ENCODE results near the gene XXYLT1. TPM values are rescaled to one million over a fixed set of nuclear protein-coding genes. Genes with fewer than 3 reads are reported as not detected.

XXYLT1 gene
- total RNA-seq, 1 experiment from 2014 or later: 53.9 TPM

- POLR2A ChIA-PET (ENCODE audit: low non-redundant PET): interaction anchor here (0.6 kb wide), 1 partner anchor 78 kb away, joined by 4 read pairs; no protein-coding TSS in a partner anchor
- TF ChIP-seq EZH2 (IDR thresholded peaks at IDR 0.05; ENCODE audit: borderline replicate concordance, low read depth, low read length, poor library complexity, severe bottlenecking) (no peak), CTCF (conservative IDR thresholded peaks at IDR 0.05; ENCODE audit: low read depth, low read length) (no peak)
- Histone ChIP-seq H3K9me3 (ENCODE audit: low read depth, low read length, poor library complexity, severe bottlenecking) (no peaks in the 10 kb centered on the region), H3K27me3 (replicated peaks; ENCODE audit: insufficient read depth, low read depth, low read length, poor library complexity) (no peaks in the 10 kb centered on the region), H3K36me3 (ENCODE audit: insufficient read depth, low read length, poor library complexity, severe bottlenecking) (no peaks in the 10 kb centered on the region), H3K27ac (ENCODE audit: low read depth, low read length, poor library complexity, severe bottlenecking) (no peak overlapping the region), H3K4me3 (ENCODE audit: low read depth, low read length, poor library complexity, severe bottlenecking) (no peak overlapping the region), H3K4me1 (ENCODE audit: insufficient read depth, low read length, poor library complexity, severe bottlenecking) (peaks cover 17% of the 10 kb centered on the region)
- CTCF ChIA-PET: interaction anchor here (0.5 kb wide), 1 partner anchor 590 kb away, joined by 4 read pairs; no protein-coding TSS in a partner anchor
- BruUV-seq (replicated peaks): no TSS peak
- intact Hi-C loops (cut with micrococcal nuclease; ENCODE audit: unreplicated experiment): no loop called here
- DNase-seq (ENCODE audit: low spot score): no peak
These were observed 238.7 kb downstream of the XXYLT1 start for GRCh38 chr3:195032106-195032759.

GRCh38 chr3:195031574-195032003 lies 239.4 kb downstream of the XXYLT1 start:
- peaks cover 17% of the 10 kb centered on the region for H3K4me1 ChIP-seq (ENCODE audit: insufficient read depth, low read length, poor library complexity, severe bottlenecking)
- H3K36me3 ChIP-seq (ENCODE audit: insufficient read depth, low read length, poor library complexity, severe bottlenecking): no peaks in the 10 kb centered on the region
- TF ChIP-seq CTCF (conservative IDR thresholded peaks at IDR 0.05; ENCODE audit: low read depth, low read length) (no peak), EZH2 (IDR thresholded peaks at IDR 0.05; ENCODE audit: borderline replicate concordance, low read depth, low read length, poor library complexity, severe bottlenecking) (no peak)
- no peak overlapping the region for H3K27ac ChIP-seq (ENCODE audit: low read depth, low read length, poor library complexity, severe bottlenecking)
- BruUV-seq (replicated peaks): no TSS peak
- H3K27me3 ChIP-seq (replicated peaks; ENCODE audit: insufficient read depth, low read depth, low read length, poor library complexity): no peaks in the 10 kb centered on the region
- intact Hi-C loops (cut with micrococcal nuclease; ENCODE audit: unreplicated experiment): no loop called here
- ChIA-PET CTCF (interaction anchor here (0.5 kb wide), 1 partner anchor 590 kb away, joined by 4 read pairs; no protein-coding TSS in a partner anchor), POLR2A (ENCODE audit: low non-redundant PET) (interaction anchor here (0.6 kb wide), 1 partner anchor 77 kb away, joined by 4 read pairs; no protein-coding TSS in a partner anchor)
- no peak overlapping the region for H3K4me3 ChIP-seq (ENCODE audit: low read depth, low read length, poor library complexity, severe bottlenecking)
- no peaks in the 10 kb centered on the region for H3K9me3 ChIP-seq (ENCODE audit: low read depth, low read length, poor library complexity, severe bottlenecking)
- no peak for DNase-seq (ENCODE audit: low spot score)

- no TSS peak for BruUV-seq (replicated peaks)
- ChIA-PET CTCF (no interaction called here), POLR2A (ENCODE audit: low non-redundant PET) (interaction anchor here (0.5 kb wide), 1 partner anchor 406 kb away, joined by 3 read pairs; no protein-coding TSS in a partner anchor)
- peak; percentile 70 for DNase-seq (ENCODE audit: low spot score)
- intact Hi-C loops (cut with micrococcal nuclease; ENCODE audit: unreplicated experiment): no loop called here
- no peak overlapping the region for H3K4me3 ChIP-seq (ENCODE audit: low read depth, low read length, poor library complexity, severe bottlenecking)
- no peaks in the 10 kb centered on the region for H3K36me3 ChIP-seq (ENCODE audit: insufficient read depth, low read length, poor library complexity, severe bottlenecking)
- peak overlapping the region; percentile 54 for H3K27ac ChIP-seq (ENCODE audit: low read depth, low read length, poor library complexity, severe bottlenecking)
- no peaks in the 10 kb centered on the region for H3K9me3 ChIP-seq (ENCODE audit: low read depth, low read length, poor library complexity, severe bottlenecking)
- H3K4me1 ChIP-seq (ENCODE audit: insufficient read depth, low read length, poor library complexity, severe bottlenecking): peaks cover 17% of the 10 kb centered on the region
- H3K27me3 ChIP-seq (replicated peaks; ENCODE audit: insufficient read depth, low read depth, low read length, poor library complexity): no peaks in the 10 kb centered on the region
- TF ChIP-seq EZH2 (IDR thresholded peaks at IDR 0.05; ENCODE audit: borderline replicate concordance, low read depth, low read length, poor library complexity, severe bottlenecking) (no peak), CTCF (conservative IDR thresholded peaks at IDR 0.05; ENCODE audit: low read depth, low read length) (no peak)
These were observed 240.1 kb downstream of the XXYLT1 start for GRCh38 chr3:195030791-195031321.
